ENCODE data around the gene CD8A. TPM values are rescaled to one million over a fixed set of nuclear protein-coding genes. Genes with fewer than 3 reads are reported as not detected.
"Not testable (repeated sequence)": the region's sequence is repeated elsewhere in the genome, so short reads cannot be mapped to it uniquely, and the experiment has no call there.

The CD8A gene
- total RNA-seq, 1 experiment from 2014 or later, result not detected

- not testable (repeated sequence) for DNase-seq (ENCODE audit: low read depth)
Observed at GRCh38 chr2:86734896-86735295, 55.8 kb downstream of the CD8A start.

Other genes with a start within 250 kb of the CD8A start
- 59.9 and 63.3 TPM in 2 replicates for gene CHMP3, start 227.5 kb downstream of the CD8A start, total RNA-seq (2014; rRNA removed; shearing (Covaris generic))
- 9.9 and 12.5 TPM in 2 replicates for gene RNF103, start 167.0 kb downstream of the CD8A start, total RNA-seq (2014; rRNA removed; shearing (Covaris generic))
- gene RMND5A, start 70.6 kb downstream of the CD8A start, total RNA-seq (2014; rRNA removed; shearing (Covaris generic)), result 19.5 and 22.2 TPM in 2 replicates
- gene CD8B, start 71.0 kb upstream of the CD8A start, total RNA-seq (2014; rRNA removed; shearing (Covaris generic)), result not detected in 2 replicates
- 1.3 and 1.6 TPM in 2 replicates for gene RGPD1, start 151.2 kb upstream of the CD8A start, total RNA-seq (2014; rRNA removed; shearing (Covaris generic))
- gene PLGLB1, start 230.9 kb upstream of the CD8A start, total RNA-seq (2014; rRNA removed; shearing (Covaris generic)), result 0.36 TPM in 1 of 2 replicates, not detected in the other

Data from RPMI7951 (cell line).